Sigmoid colon (tissue), 7 donors: ENCODE data around the gene COMMD10. TPM values are rescaled to one million over a fixed set of nuclear protein-coding genes. Genes with fewer than 3 reads are reported as not detected.

Experiments used
- DNase-seq: peaks from one replicate; pipeline ENCODE4 v3.0.0-alpha.2; 2019
- H3K27ac ChIP-seq, 4 donors: fragments of 200-600 bp; sonication (generic); one replicate each; pipeline ENCODE4 v1.5.1; 2016 to 2019; ENCODE audit warnings: mild to moderate bottlenecking in 1 of 4
- H3K27me3 ChIP-seq, 3 donors: fragments of 200-600 bp; sonication (generic); one replicate each; pipeline ENCODE4 v1.5.1; 2019; ENCODE audit warnings: mild to moderate bottlenecking in 1 of 3
- H3K36me3 ChIP-seq, 4 donors: fragments of 200-600 bp; sonication (generic); one replicate each; pipeline ENCODE4 v1.5.1; 2016 to 2019
- H3K4me1 ChIP-seq, 4 donors: fragments of 200-600 bp; sonication (generic); one replicate each; pipeline ENCODE4 v1.5.1; 2017 to 2019
- H3K4me3 ChIP-seq, 4 donors: fragments of 200-600 bp; sonication (generic); one replicate each; pipeline ENCODE4 v1.5.1; 2017 to 2019; ENCODE audit warnings: mild to moderate bottlenecking in 2 of 4, moderate library complexity in 1 of 4
- H3K9me3 ChIP-seq, 4 donors: fragments of 200-600 bp in 3 of 4; sonication (generic) in 3 of 4; one replicate each; pipeline versions ENCODE4 v1.5.1 to v1.6.1; 2013 to 2019
- CTCF ChIP-seq, 4 experiments: fragments of 450-650 bp in 3 of 4; fragments of 200-600 bp in 1 of 4; IDR thresholded peaks; one replicate each; pipeline ENCODE4 v1.5.1; 2016 to 2019; ENCODE audit warnings: antibody characterized with exemption in 4 of 4, mild to moderate bottlenecking in 3 of 4, moderate library complexity in 2 of 4
- EP300 ChIP-seq, 4 donors: sonication (generic); formaldehyde crosslinking; IDR thresholded peaks; one replicate each; pipeline ENCODE4 v1.6.1; 2017; ENCODE audit warnings: antibody characterized with exemption in 4 of 4
- POLR2A ChIP-seq, 2 donors: fragments of 450-650 bp; IDR thresholded peaks; one replicate each; pipeline ENCODE4 v1.6.1; 2016; ENCODE audit warnings: antibody characterized with exemption in 2 of 2, mild to moderate bottlenecking in 2 of 2, moderate library complexity in 2 of 2
- POLR2AphosphoS5 ChIP-seq, 4 donors: sonication (generic); formaldehyde crosslinking; IDR thresholded peaks; one replicate each; pipeline ENCODE4 v1.6.1; 2017; ENCODE audit warnings: antibody characterized with exemption in 4 of 4
- WGBS, 2 donors: extraction: QIAGEN DNeasy Blood & Tissue Kit; methylation state at CpG; one replicate each; pipeline ENCODE4 v1.1.7; 2013; 5-methylcytosine and 5-hydroxymethylcytosine counted together
- intact Hi-C: fragments of 100-400 bp; cut with DNase I; formaldehyde crosslinking; loops from one replicate; pipeline ENCODE4 v1.15.1; 2023
- polyA plus RNA-seq, 3 donors: library from polyadenylated mRNA; stranded (reverse); fragments of 200-250 nt; gene quantifications; one replicate each; pipeline ENCODE4 v1.2.3, GENCODE V29; 2013
- total RNA-seq, 4 donors: library from RNA; depleted of rRNA; stranded (reverse); fragments of >200 nt; gene quantifications; one replicate each; pipeline ENCODE4 v1.1.0, GENCODE V29; 2016
- donor health status: healthy with polysubstance abuse.
- donor health status: Bipolar disorder and iron deficiency.
- donor health status: healthy.

COMMD10 gene
- total and polyA plus RNA-seq, 7 donors: 17.8 to 47.7 (median 28.7) TPM

GRCh38 chr5:116308391-116308790 is 223.6 kb downstream of the COMMD10 start:
- H3K27me3 ChIP-seq: no peaks in the 10 kb centered on the region
- no peak overlapping the region for H3K27ac ChIP-seq
- TF ChIP-seq POLR2AphosphoS5 (IDR thresholded peaks at IDR 0.05) (no peak), EP300 (IDR thresholded peaks at IDR 0.05) (no peak), POLR2A (IDR thresholded peaks at IDR 0.05) (no peak), CTCF (IDR thresholded peaks at IDR 0.05) (no peak)
- H3K36me3 ChIP-seq: peaks cover 0 to 54% (median 3%) of the 10 kb centered on the region in 4 donors
- H3K4me3 ChIP-seq: no peak overlapping the region
- peaks cover 3 to 13% (median 8%) of the 10 kb centered on the region in 4 donors for H3K9me3 ChIP-seq
- H3K4me1 ChIP-seq: no peaks in the 10 kb centered on the region
- intact Hi-C loops: no loop called here
- DNase-seq: no peak
- WGBS, 2 donors: 96 to 99% methylated on average over 3 of the region's 3 CpGs

GRCh38 chr5:116313366-116313765 is 228.5 kb downstream of the COMMD10 start:
- Histone ChIP-seq H3K4me3 (no peak overlapping the region), H3K36me3 (peaks cover 0 to 18% (median 0%) of the 10 kb centered on the region in 4 donors), H3K27ac (no peak overlapping the region), H3K9me3 (peaks cover 0 to 5% (median 1%) of the 10 kb centered on the region in 4 donors), H3K27me3 (no peaks in the 10 kb centered on the region), H3K4me1 (no peaks in the 10 kb centered on the region)
- no peak for DNase-seq
- no peak for TF ChIP-seq EP300 (IDR thresholded peaks at IDR 0.05)
- intact Hi-C loops: no loop called here

GRCh38 chr5:116315531-116315930 is 230.7 kb downstream of the COMMD10 start:
- TF ChIP-seq POLR2AphosphoS5 (IDR thresholded peaks at IDR 0.05): no peak
- no peak for TF ChIP-seq POLR2A (IDR thresholded peaks at IDR 0.05)
- no peak for TF ChIP-seq EP300 (IDR thresholded peaks at IDR 0.05)
- no peak for TF ChIP-seq CTCF (IDR thresholded peaks at IDR 0.05)
- WGBS, 2 donors: 79 to 93% methylated on average over 2 of the region's 2 CpGs
- Histone ChIP-seq H3K4me3 (no peak overlapping the region), H3K36me3 (peaks cover 0 to 14% (median 0%) of the 10 kb centered on the region in 4 donors), H3K9me3 (peaks cover 0 to 4% (median 0%) of the 10 kb centered on the region in 4 donors), H3K27ac (no peak overlapping the region), H3K4me1 (peaks cover 0 to 4% (median 1%) of the 10 kb centered on the region in 4 donors), H3K27me3 (no peaks in the 10 kb centered on the region)
- no peak for DNase-seq
- intact Hi-C loops: no loop called here

- H3K36me3 ChIP-seq: peaks cover 0 to 19% (median 0%) of the 10 kb centered on the region in 4 donors
- no peak for TF ChIP-seq EP300 (IDR thresholded peaks at IDR 0.05)
- no peaks in the 10 kb centered on the region for H3K27me3 ChIP-seq
- no peak for DNase-seq
- no peak overlapping the region for H3K27ac ChIP-seq
- WGBS, 2 donors: 92 to 98% methylated on average over 4 of the region's 4 CpGs
- H3K9me3 ChIP-seq: peaks cover 0 to 4% (median 0%) of the 10 kb centered on the region in 4 donors
- intact Hi-C loops: no loop called here
- H3K4me3 ChIP-seq: no peak overlapping the region
- peaks cover 0 to 7% (median 4%) of the 10 kb centered on the region in 4 donors for H3K4me1 ChIP-seq
Observed at GRCh38 chr5:116318091-116318854, 233.4 kb downstream of the COMMD10 start.

GRCh38 chr5:116320486-116320885 is 235.7 kb downstream of the COMMD10 start:
- Histone ChIP-seq H3K27ac (no peak overlapping the region), H3K27me3 (no peaks in the 10 kb centered on the region), H3K9me3 (peaks cover 0 to 4% (median 0%) of the 10 kb centered on the region in 4 donors), H3K4me1 (peaks cover 0 to 7% (median 4%) of the 10 kb centered on the region in 4 donors), H3K36me3 (peaks cover 0 to 19% (median 0%) of the 10 kb centered on the region in 4 donors), H3K4me3 (no peak overlapping the region)
- no peak for DNase-seq
- intact Hi-C loops: no loop called here
- TF ChIP-seq CTCF (IDR thresholded peaks at IDR 0.05): no peak
- no peak for TF ChIP-seq POLR2A (IDR thresholded peaks at IDR 0.05)
- no peak for TF ChIP-seq POLR2AphosphoS5 (IDR thresholded peaks at IDR 0.05)
